KBM-7 (cell line): ENCODE data around the gene CASTOR1.

Experiments
- DNase-seq: peaks from one replicate; pipeline ENCODE4 v3.0.0-alpha.2; 2015
- in situ Hi-C: fragments of 300-500 bp; cut with MboI; formaldehyde crosslinking; loops from 2 replicates; pipeline ENCODE4 v1.14.3; 2020; ENCODE audit warnings: low sequenced_read_pairs, low pct_unique_long_range_greater_than_20kb, mixed read lengths

The CASTOR1 gene

DNA sequence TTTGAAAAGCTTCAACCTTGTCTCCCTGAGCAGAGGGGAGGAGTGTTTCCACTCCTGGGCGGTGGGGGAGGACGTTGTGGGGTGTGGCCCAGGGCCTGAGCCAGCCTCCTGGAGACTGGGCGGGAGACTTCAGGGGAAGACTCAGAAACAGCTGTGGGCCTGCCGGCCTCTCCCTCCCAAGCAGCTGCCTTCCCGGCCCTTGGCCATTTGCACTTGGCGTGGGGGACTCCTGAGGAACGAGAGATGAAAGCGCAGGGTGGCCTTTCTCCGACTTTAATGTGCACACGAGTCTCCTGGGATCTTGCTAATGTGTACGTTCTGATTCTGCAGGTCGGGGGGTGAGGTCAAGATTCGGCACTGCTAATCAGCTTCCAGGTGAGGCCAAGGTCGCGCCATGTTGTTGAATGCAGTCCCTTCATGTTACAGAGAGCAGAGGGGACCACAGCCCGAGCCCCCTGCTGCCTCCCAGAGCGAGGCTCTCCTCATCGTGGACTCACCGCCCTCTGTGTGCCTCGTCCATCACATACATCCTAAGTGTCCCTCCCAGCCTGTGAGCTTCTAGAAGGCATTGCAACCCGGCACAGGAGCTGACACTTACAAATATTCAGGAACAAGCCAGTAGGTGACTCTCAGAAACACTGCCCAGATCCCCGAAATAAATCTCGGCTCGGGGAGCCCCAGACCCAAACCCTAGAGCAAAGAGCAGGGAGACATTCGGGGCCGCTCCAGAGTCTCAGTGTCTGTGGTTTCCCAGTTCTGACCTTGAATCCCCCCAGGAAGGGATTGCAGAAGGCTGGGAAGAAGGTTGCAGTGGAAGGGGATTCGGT lies 50.4 kb downstream of the CASTOR1 start:
- in situ Hi-C loops: no loop called here
- DNase-seq: no peak

DNA sequence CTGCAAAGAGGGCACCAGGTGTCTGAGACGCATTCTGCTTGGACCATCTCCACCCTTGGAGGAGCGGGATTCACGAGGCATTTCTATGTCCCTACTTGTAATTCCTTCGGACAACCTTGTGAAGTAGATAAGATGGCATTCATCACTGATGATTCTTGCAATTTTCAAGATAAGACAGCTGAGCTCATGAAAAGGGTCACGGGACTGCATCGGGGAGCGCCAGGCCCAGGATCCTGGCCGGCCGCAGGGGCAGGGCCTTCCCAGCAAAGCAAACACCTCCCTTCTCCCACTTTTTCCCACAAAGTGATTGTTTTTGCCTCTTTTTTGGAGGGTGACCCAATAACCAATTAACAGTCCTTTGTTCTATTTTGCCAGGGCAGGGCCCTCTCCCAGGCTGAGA lies 51.2 kb downstream of the CASTOR1 start:
- in situ Hi-C loops: no loop called here
- DNase-seq: no peak

DNA sequence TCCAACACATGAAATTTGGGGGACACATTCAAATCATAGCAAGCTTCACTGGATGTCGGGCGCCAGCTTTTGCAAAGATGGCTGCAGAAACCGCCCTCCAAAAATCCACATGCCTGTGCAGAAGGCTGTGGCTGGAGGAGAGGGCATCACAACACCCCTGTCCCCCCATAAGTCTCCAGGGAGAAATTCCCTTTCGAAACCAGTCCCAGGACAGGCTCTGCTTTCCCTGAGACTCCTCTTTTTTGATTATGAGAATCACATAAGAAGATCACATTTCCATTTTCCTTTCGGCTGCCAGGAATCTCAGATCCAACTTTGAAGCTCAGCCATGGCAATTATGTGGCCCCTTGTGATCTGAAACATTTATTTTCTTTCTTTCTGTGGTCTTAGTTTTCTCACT lies 52.4 kb downstream of the CASTOR1 start:
- in situ Hi-C loops: no loop called here

DNA sequence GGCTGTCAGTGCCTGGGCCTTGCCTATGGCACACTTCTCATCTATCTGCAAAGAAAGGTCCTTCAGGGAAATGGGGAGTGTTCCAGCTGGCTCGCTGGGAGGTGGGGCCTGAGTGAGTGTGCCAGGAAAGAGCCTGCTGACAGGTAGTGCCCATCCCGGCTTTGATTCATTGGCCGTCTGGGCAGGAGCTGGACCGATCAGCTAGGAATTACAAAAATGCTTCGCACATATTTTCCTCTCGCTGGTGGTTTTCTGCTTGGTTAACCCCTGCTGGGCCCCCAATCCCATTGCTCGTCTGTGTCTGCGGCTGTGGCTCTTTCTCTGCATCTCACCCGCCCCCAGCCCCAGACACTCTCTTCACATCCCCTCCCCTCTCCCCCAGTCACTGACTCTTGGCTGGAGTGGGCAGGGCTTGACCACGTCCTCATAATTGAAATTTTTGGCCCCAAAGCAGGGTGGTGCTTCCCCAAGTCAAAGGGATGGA lies 53.6 kb downstream of the CASTOR1 start:
- in situ Hi-C loops: no loop called here
- no peak for DNase-seq

More for the DNA sequence above, 52.4 kb downstream of the CASTOR1 start:
- no peak for DNase-seq
